Neuronal stem cell (in vitro differentiated cells): Measurements from ENCODE around the gene CD151.
A peak's percentile ranks its signal among the peaks of the same experiment; 100 is the strongest.

ENCODE experiments used
- DNase-seq: peaks from one replicate; pipeline ENCODE4 v3.0.0-alpha.2; 2013; ENCODE audit warnings: low spot score
- H2AFZ ChIP-seq: one replicate; pipeline ENCODE4 v1.6.1; 2013; ENCODE audit warnings: mild to moderate bottlenecking, low read length, inconsistent platforms
- H2AK5ac ChIP-seq: 2 replicates; pipeline ENCODE4 v1.6.1; 2013; ENCODE audit warnings: low read depth, mild to moderate bottlenecking, inconsistent platforms, low read length, moderate library complexity, mixed read lengths
- H2BK120ac ChIP-seq: 2 replicates; pipeline ENCODE4 v1.6.1; 2013; ENCODE audit warnings: low read depth, mild to moderate bottlenecking, inconsistent platforms, low read length, moderate library complexity, mixed read lengths
- H2BK12ac ChIP-seq: one replicate; pipeline ENCODE4 v1.6.1; 2013; ENCODE audit warnings: low read length, inconsistent platforms
- H2BK15ac ChIP-seq: 2 replicates; pipeline ENCODE4 v1.6.1; 2013; ENCODE audit warnings: mild to moderate bottlenecking, low read length, inconsistent platforms, mixed read lengths
- H2BK5ac ChIP-seq: one replicate; pipeline ENCODE4 v1.6.1; 2013; ENCODE audit warnings: inconsistent platforms, mild to moderate bottlenecking, low read length, moderate library complexity
- H3K14ac ChIP-seq: one replicate; pipeline ENCODE4 v1.6.1; 2013; ENCODE audit warnings: low read length, inconsistent platforms
- H3K18ac ChIP-seq: 2 replicates; pipeline ENCODE4 v1.6.1; 2013; ENCODE audit warnings: low read length, inconsistent platforms
- H3K23ac ChIP-seq: 2 replicates; pipeline ENCODE4 v1.6.1; 2013; ENCODE audit warnings: low read depth, mild to moderate bottlenecking, mixed read lengths, low read length, inconsistent platforms; ENCODE audit not compliant: poor library complexity
- H3K27ac ChIP-seq: replicated peaks from 3 replicates; pipeline ENCODE4 v1.5.1; 2013; ENCODE audit warnings: low read length, inconsistent platforms
- H3K27me3 ChIP-seq, 3 experiments: 2 replicates each; pipeline ENCODE4 v1.6.1; 2013; ENCODE audit warnings: low read length in 3 of 3, mild to moderate bottlenecking in 2 of 3, inconsistent platforms in 1 of 3, low read depth in 1 of 3, mixed read lengths in 1 of 3, moderate library complexity in 1 of 3; ENCODE audit not compliant: control insufficient read depth in 3 of 3, insufficient read depth in 3 of 3
- H3K36me3 ChIP-seq, 2 donors: replicated peaks in 1 of 2; 2 replicates each; pipeline ENCODE4 v1.6.1; 2013; ENCODE audit warnings: low read length in 2 of 2; ENCODE audit not compliant: control insufficient read depth in 2 of 2, insufficient read depth in 2 of 2
- H3K4ac ChIP-seq: 2 replicates; pipeline ENCODE4 v1.6.1; 2013; ENCODE audit warnings: inconsistent platforms, mild to moderate bottlenecking, low read length, moderate library complexity
- H3K4me1 ChIP-seq, 2 donors: 1 replicate in 1 of 2; 2 replicates in 1 of 2; pipeline ENCODE4 v1.6.1; 2013; ENCODE audit warnings: low read length in 2 of 2, low read depth in 1 of 2; ENCODE audit not compliant: control insufficient read depth in 2 of 2, insufficient read depth in 1 of 2
- H3K4me2 ChIP-seq: one replicate; pipeline ENCODE4 v1.6.1; 2013; ENCODE audit warnings: mild to moderate bottlenecking, low read length, inconsistent platforms; ENCODE audit not compliant: insufficient read depth, poor library complexity, severe bottlenecking
- H3K4me3 ChIP-seq, 2 donors: 2 replicates each; pipeline ENCODE4 v1.5.1; 2013; ENCODE audit warnings: low read length in 2 of 2, mild to moderate bottlenecking in 2 of 2, inconsistent platforms in 1 of 2, moderate library complexity in 1 of 2
- H3K79me1 ChIP-seq: one replicate; pipeline ENCODE4 v1.6.1; 2013; ENCODE audit warnings: low read depth, mild to moderate bottlenecking, inconsistent platforms, low read length, moderate library complexity
- H3K9ac ChIP-seq: one replicate; pipeline ENCODE4 v1.6.1; 2013; ENCODE audit warnings: mild to moderate bottlenecking, low read depth, low read length, inconsistent platforms; ENCODE audit not compliant: poor library complexity
- H3K9me3 ChIP-seq, 2 donors: replicated peaks in 1 of 2; 2 replicates each; pipeline versions ENCODE3 to v1.6.1; 2013; ENCODE audit warnings: low read length in 2 of 2, mild to moderate bottlenecking in 2 of 2, inconsistent platforms in 1 of 2, low read depth in 1 of 2, mixed read lengths in 1 of 2, moderate library complexity in 1 of 2; ENCODE audit not compliant: control insufficient read depth in 2 of 2, insufficient read depth in 1 of 2
- H4K8ac ChIP-seq: one replicate; pipeline ENCODE4 v1.6.1; 2013; ENCODE audit warnings: low read depth, mild to moderate bottlenecking, inconsistent platforms, low read length, moderate library complexity
- H4K91ac ChIP-seq: one replicate; pipeline ENCODE4 v1.6.1; 2013; ENCODE audit warnings: low read length, low read depth, mild to moderate bottlenecking, inconsistent platforms; ENCODE audit not compliant: poor library complexity
- WGBS, 2 donors: extraction: QIAGEN DNeasy Blood & Tissue Kit; methylation state at CpG; one replicate each; pipeline ENCODE4 v1.1.7; 2013; ENCODE audit warnings: missing lambda C conversion rate in 2 of 2, mixed read lengths in 1 of 2; ENCODE audit not compliant: insufficient read length in 2 of 2, insufficient replicate concordance in 1 of 2; ENCODE audit errors: extremely low coverage in 2 of 2; 5-methylcytosine and 5-hydroxymethylcytosine counted together

The CD151 gene

GRCh38 chr11:842370-843002 lies 9.7 kb downstream of the CD151 start, which contains the start of the genes POLR2L and TSPAN4:
Gene POLR2L, minus strand, starts transcription at chr11:842529. Its CDS starts 21 bp downstream, at chr11:842508.
Gene TSPAN4, plus strand, starts transcription at chr11:842852. Its CDS starts 7,453 bp downstream, at chr11:850305.
- H3K79me1 ChIP-seq = peaks cover 24% of the 10 kb centered on the region
- no peaks in the 10 kb centered on the region for H3K9me3 ChIP-seq
- no peak within 1 kb of the TSS for H4K8ac ChIP-seq
- peaks cover 35 to 40% of the 10 kb centered on the region in 2 donors for H3K36me3 ChIP-seq
- H2AK5ac ChIP-seq = peak within 1 kb of the TSS; percentile 100
- H2AFZ ChIP-seq = peak within 1 kb of the TSS; percentile 99
- peak; percentile 90 for DNase-seq
- no CpG with 5 or more reads among the region's 87 CpGs for WGBS, 2 donors
- peaks cover 23 to 28% of the 10 kb centered on the region in 2 donors for H3K4me1 ChIP-seq
- peak within 1 kb of the TSS; percentile 98 for H3K9ac ChIP-seq
- H3K27me3 ChIP-seq = no peaks in the 10 kb centered on the region
- peak within 1 kb of the TSS; percentile 83 for H3K4me2 ChIP-seq
- H4K91ac ChIP-seq = peak within 1 kb of the TSS; percentile 72
- H2BK12ac ChIP-seq = peak within 1 kb of the TSS; percentile 69
- peak within 1 kb of the TSS; percentile 84 for H3K27ac ChIP-seq
- peak within 1 kb of the TSS; percentile 89 for H3K14ac ChIP-seq
- peak within 1 kb of the TSS; percentile 96 for H3K4me3 ChIP-seq
- H2BK15ac ChIP-seq = peak within 1 kb of the TSS; percentile 98
- no peak within 1 kb of the TSS for H3K4ac ChIP-seq
- peak within 1 kb of the TSS; percentile 89 for H3K23ac ChIP-seq
- H2BK5ac ChIP-seq = peak within 1 kb of the TSS; percentile 99
- peak within 1 kb of the TSS; percentile 91 for H2BK120ac ChIP-seq
- H3K18ac ChIP-seq = peak within 1 kb of the TSS; percentile 99

GRCh38 chr11:843086-843734 lies 10.5 kb downstream of the CD151 start:
- Histone ChIP-seq H3K4me3 (peak overlapping the region; percentile 96), H4K91ac (no peak overlapping the region), H2AFZ (peak overlapping the region; percentile 99), H2AK5ac (peak overlapping the region; percentile 100), H4K8ac (no peak overlapping the region), H3K14ac (no peak overlapping the region), H2BK120ac (peak overlapping the region; percentile 91), H3K23ac (no peak overlapping the region), H3K79me1 (peaks cover 23% of the 10 kb centered on the region), H3K36me3 (peaks cover 29 to 33% of the 10 kb centered on the region in 2 donors), H3K18ac (peak overlapping the region; percentile 84), H3K27me3 (no peaks in the 10 kb centered on the region), H3K4me2 (peak overlapping the region; percentile 82), H2BK12ac (no peak overlapping the region), H3K27ac (no peak overlapping the region), H3K9me3 (no peaks in the 10 kb centered on the region), H3K4me1 (peaks cover 23 to 28% of the 10 kb centered on the region in 2 donors), H2BK5ac (peak overlapping the region; percentile 77), H3K9ac (peak overlapping the region; percentile 77), H2BK15ac (peak overlapping the region; percentile 98), H3K4ac (no peak overlapping the region)
- WGBS, 2 donors = no CpG with 5 or more reads among the region's 53 CpGs
- DNase-seq = no peak

- H3K9ac ChIP-seq = peak overlapping the region; percentile 70
- peak overlapping the region; percentile 98 for H2BK15ac ChIP-seq
- H2AFZ ChIP-seq = peak overlapping the region; percentile 99
- peaks cover 19% of the 10 kb centered on the region for H3K79me1 ChIP-seq
- H2BK12ac ChIP-seq = peak overlapping the region; percentile 69
- H3K9me3 ChIP-seq = no peaks in the 10 kb centered on the region
- peak overlapping the region; percentile 84 for H3K27ac ChIP-seq
- peak overlapping the region; percentile 60 for H3K23ac ChIP-seq
- DNase-seq = no peak
- peaks cover 30 to 34% of the 10 kb centered on the region in 2 donors for H3K4me1 ChIP-seq
- peaks cover 21 to 24% of the 10 kb centered on the region in 2 donors for H3K36me3 ChIP-seq
- no CpG with 5 or more reads among the region's 25 CpGs for WGBS, 2 donors
- peaks cover 0 to 7% (median 0%) of the 10 kb centered on the region in 3 experiments for H3K27me3 ChIP-seq
- H3K14ac ChIP-seq = no peak overlapping the region
- peak overlapping the region; percentile 84 for H3K18ac ChIP-seq
- peak overlapping the region; percentile 100 for H2AK5ac ChIP-seq
- H2BK120ac ChIP-seq = peak overlapping the region; percentile 91
- peak overlapping the region; percentile 82 for H3K4me2 ChIP-seq
- H2BK5ac ChIP-seq = peak overlapping the region; percentile 69
- H4K91ac ChIP-seq = no peak overlapping the region
- H3K4me3 ChIP-seq = peak overlapping the region; percentile 96
- H3K4ac ChIP-seq = no peak overlapping the region
- H4K8ac ChIP-seq = no peak overlapping the region
Measured at GRCh38 chr11:843818-844692, 11.3 kb downstream of the CD151 start.
